ENCODE results near the gene ARHGAP44.

Gene ARHGAP44

GRCh38 chr17:13027246-13027645, 237.9 kb downstream of the ARHGAP44 start:
- POLR2A ChIA-PET: no interaction called here
- DNase-seq (ENCODE audit: extremely low spot score): no peak
- CTCF ChIA-PET: interaction anchor here (1.2 kb wide), 1 partner anchor 9 kb away, joined by 3 read pairs; the partner anchor contains the start of gene ELAC2
- TF ChIP-seq NFRKB (IDR thresholded peaks at IDR 0.05) (no peak), ELF4 (IDR thresholded peaks at IDR 0.05) (no peak), PKNOX1 (IDR thresholded peaks at IDR 0.05) (no peak), TARDBP (IDR thresholded peaks at IDR 0.05) (no peak), CTBP1 (IDR thresholded peaks at IDR 0.05; ENCODE audit: borderline replicate concordance) (no peak), ZNF384 (IDR thresholded peaks at IDR 0.05) (no peak), HDGF (IDR thresholded peaks at IDR 0.05; ENCODE audit: borderline replicate concordance) (no peak), SUZ12 (IDR thresholded peaks at IDR 0.05) (no peak), FOXK2 (IDR thresholded peaks at IDR 0.05) (no peak)

- CTCF ChIA-PET: interaction anchor here (0.7 to 1.1 kb wide), 2 partner anchors 70 to 1197 kb away, joined by 3 read pairs; no protein-coding TSS in a partner anchor
- POLR2A ChIA-PET: interaction anchor here (2.6 kb wide), 1 partner anchor 11 kb away, joined by 14 read pairs; the partner anchor contains the start of gene ELAC2
- TF ChIP-seq FOXK2 (IDR thresholded peaks at IDR 0.05) (no peak), LEF1 (IDR thresholded peaks at IDR 0.05; ENCODE audit: borderline replicate concordance) (no peak), SUZ12 (IDR thresholded peaks at IDR 0.05) (no peak), FOXM1 (IDR thresholded peaks at IDR 0.05; ENCODE audit: borderline replicate concordance) (no peak), L3MBTL2 (conservative IDR thresholded peaks at IDR 0.05) (no peak), ELF4 (IDR thresholded peaks at IDR 0.05) (no peak), BHLHE40 (IDR thresholded peaks at IDR 0.05; ENCODE audit: borderline replicate concordance) (no peak), NFRKB (IDR thresholded peaks at IDR 0.05) (no peak), ARNT (IDR thresholded peaks at IDR 0.05) (no peak), HDGF (IDR thresholded peaks at IDR 0.05; ENCODE audit: borderline replicate concordance) (no peak), FOXA1 (IDR thresholded peaks at IDR 0.05) (no peak), SP1 (IDR thresholded peaks at IDR 0.05) (no peak), ZNF384 (IDR thresholded peaks at IDR 0.05) (no peak)
- DNase-seq (ENCODE audit: extremely low spot score): no peak
These were observed 240.0 kb downstream of the ARHGAP44 start for GRCh38 chr17:13029340-13029739.

- TF ChIP-seq SP1 (IDR thresholded peaks at IDR 0.05) (no peak), HDGF (IDR thresholded peaks at IDR 0.05; ENCODE audit: borderline replicate concordance) (no peak), SUZ12 (IDR thresholded peaks at IDR 0.05) (no peak), NFRKB (IDR thresholded peaks at IDR 0.05) (no peak), ARNT (IDR thresholded peaks at IDR 0.05) (no peak), L3MBTL2 (conservative IDR thresholded peaks at IDR 0.05) (no peak), FOXA1 (IDR thresholded peaks at IDR 0.05) (no peak), BHLHE40 (IDR thresholded peaks at IDR 0.05; ENCODE audit: borderline replicate concordance) (no peak), CTBP1 (IDR thresholded peaks at IDR 0.05; ENCODE audit: borderline replicate concordance) (no peak), ZNF384 (IDR thresholded peaks at IDR 0.05) (no peak), ELF4 (IDR thresholded peaks at IDR 0.05) (no peak)
- no peak for DNase-seq (ENCODE audit: extremely low spot score)
- CTCF ChIA-PET: interaction anchor here (1.1 kb wide), 1 partner anchor 69 kb away, joined by 3 read pairs; no protein-coding TSS in a partner anchor
- POLR2A ChIA-PET: interaction anchor here (2.6 kb wide), 1 partner anchor 12 kb away, joined by 14 read pairs; the partner anchor contains the start of gene ELAC2
These were observed 240.8 kb downstream of the ARHGAP44 start for GRCh38 chr17:13030056-13030455.

GRCh38 chr17:13030459-13031300, 241.4 kb downstream of the ARHGAP44 start:
- POLR2A ChIA-PET: interaction anchor here (2.6 kb wide), 1 partner anchor 12 kb away, joined by 14 read pairs; the partner anchor contains the start of gene ELAC2
- CTCF ChIA-PET: interaction anchor here (0.6 to 1.7 kb wide), 5 partner anchors 11 to 68 kb away, joined by 3 to 10 read pairs (median 4); partner anchors contain the start of gene ELAC2
- DNase-seq (ENCODE audit: extremely low spot score): peak; percentile 68
- TF ChIP-seq HDGF (IDR thresholded peaks at IDR 0.05; ENCODE audit: borderline replicate concordance) (no peak), L3MBTL2 (conservative IDR thresholded peaks at IDR 0.05) (0 out of 2 replicates have a peak, but pooled peaks have one; percentile 30)

GRCh38 chr17:13031718-13032350, 242.5 kb downstream of the ARHGAP44 start:
- DNase-seq (ENCODE audit: extremely low spot score): peak; percentile 68
- ChIA-PET CTCF (interaction anchor here (0.6 to 1.7 kb wide), 6 partner anchors 12 to 943 kb away, joined by 3 to 10 read pairs (median 4); partner anchors contain the start of gene ELAC2), POLR2A (interaction anchor here (2.6 kb wide), 1 partner anchor 14 kb away, joined by 14 read pairs; the partner anchor contains the start of gene ELAC2)
- TF ChIP-seq PKNOX1 (IDR thresholded peaks at IDR 0.05): no peak
- no peak for TF ChIP-seq ZNF384 (IDR thresholded peaks at IDR 0.05)
- TF ChIP-seq BHLHE40 (IDR thresholded peaks at IDR 0.05; ENCODE audit: borderline replicate concordance): no peak
- no peak for TF ChIP-seq ARNT (IDR thresholded peaks at IDR 0.05)
- no peak for TF ChIP-seq FOXA1 (IDR thresholded peaks at IDR 0.05)
- TF ChIP-seq SP1 (IDR thresholded peaks at IDR 0.05): no peak
- no peak for TF ChIP-seq LEF1 (IDR thresholded peaks at IDR 0.05; ENCODE audit: borderline replicate concordance)
- TF ChIP-seq CTBP1 (IDR thresholded peaks at IDR 0.05; ENCODE audit: borderline replicate concordance): no peak
- TF ChIP-seq ELF4 (IDR thresholded peaks at IDR 0.05): no peak
- TF ChIP-seq FOXK2 (IDR thresholded peaks at IDR 0.05): no peak
- TF ChIP-seq L3MBTL2 (conservative IDR thresholded peaks at IDR 0.05): no peak
- no peak for TF ChIP-seq HDGF (IDR thresholded peaks at IDR 0.05; ENCODE audit: borderline replicate concordance)
- TF ChIP-seq SUZ12 (IDR thresholded peaks at IDR 0.05): no peak

- CTCF ChIA-PET: no interaction called here
- TF ChIP-seq ZNF384 (IDR thresholded peaks at IDR 0.05) (no peak), HDGF (IDR thresholded peaks at IDR 0.05; ENCODE audit: borderline replicate concordance) (no peak), PKNOX1 (IDR thresholded peaks at IDR 0.05) (no peak), FOXA1 (IDR thresholded peaks at IDR 0.05) (no peak), LEF1 (IDR thresholded peaks at IDR 0.05; ENCODE audit: borderline replicate concordance) (no peak), NFRKB (IDR thresholded peaks at IDR 0.05) (no peak), CTBP1 (IDR thresholded peaks at IDR 0.05; ENCODE audit: borderline replicate concordance) (no peak), FOXK2 (IDR thresholded peaks at IDR 0.05) (no peak), ELF4 (IDR thresholded peaks at IDR 0.05) (no peak), L3MBTL2 (conservative IDR thresholded peaks at IDR 0.05) (no peak), ARNT (IDR thresholded peaks at IDR 0.05) (no peak), SUZ12 (IDR thresholded peaks at IDR 0.05) (no peak), TARDBP (IDR thresholded peaks at IDR 0.05) (no peak), SP1 (IDR thresholded peaks at IDR 0.05) (no peak), FOXM1 (IDR thresholded peaks at IDR 0.05; ENCODE audit: borderline replicate concordance) (no peak), BHLHE40 (IDR thresholded peaks at IDR 0.05; ENCODE audit: borderline replicate concordance) (no peak)
These were observed 246.1 kb downstream of the ARHGAP44 start for GRCh38 chr17:13035420-13035819.

More at GRCh38 chr17:13035420-13035819, 246.1 kb downstream of the ARHGAP44 start:
- POLR2A ChIA-PET: no interaction called here
- DNase-seq (ENCODE audit: extremely low spot score): no peak

Measured in HEK293T (cell line).